SK-N-MC (cell line): Measurements from ENCODE around the gene GPC5.

Experiments used
- EZH2 ChIP-seq: fragments of 200-600 bp; sonication (generic); IDR thresholded peaks from one replicate; pipeline ENCODE4 v1.6.1; 2017; ENCODE audit warnings: antibody characterized with exemption
- POLR2AphosphoS5 ChIP-seq: IDR thresholded peaks from 2 replicates; pipeline ENCODE4 v1.6.1; 2012; ENCODE audit warnings: mild to moderate bottlenecking, low read depth, low read length, borderline replicate concordance

DNA sequence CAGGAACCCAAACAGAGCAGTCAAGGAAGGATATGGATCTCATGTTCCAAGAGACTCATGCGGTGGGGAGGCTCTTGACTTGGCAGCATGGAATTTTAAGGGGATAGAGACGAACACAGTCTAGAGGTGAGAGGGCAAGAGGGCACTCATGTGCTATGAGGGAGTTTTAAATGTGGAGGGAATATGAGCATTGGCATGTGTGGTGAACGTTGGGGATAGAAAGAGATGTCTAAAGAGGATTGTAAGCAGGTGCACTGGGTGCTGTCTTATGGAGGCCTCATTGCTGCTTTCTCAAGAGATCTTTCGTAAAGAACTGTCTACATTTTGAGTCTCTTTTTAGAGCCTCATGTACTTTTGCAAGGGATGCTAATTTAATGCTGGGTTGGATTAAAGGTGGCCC, 1227.9 kb downstream of the GPC5 start:
- TF ChIP-seq POLR2AphosphoS5 (no peak), EZH2 (no peak)
